Measurements from ENCODE around the gene PDE8A. TPM values are rescaled to one million over a fixed set of nuclear protein-coding genes. Genes with fewer than 3 reads are reported as not detected.

The PDE8A gene
- total and polyA plus RNA-seq, 3 donors from 2014 or later: 27.8 to 67.8 (median 67.3) TPM

DNA sequence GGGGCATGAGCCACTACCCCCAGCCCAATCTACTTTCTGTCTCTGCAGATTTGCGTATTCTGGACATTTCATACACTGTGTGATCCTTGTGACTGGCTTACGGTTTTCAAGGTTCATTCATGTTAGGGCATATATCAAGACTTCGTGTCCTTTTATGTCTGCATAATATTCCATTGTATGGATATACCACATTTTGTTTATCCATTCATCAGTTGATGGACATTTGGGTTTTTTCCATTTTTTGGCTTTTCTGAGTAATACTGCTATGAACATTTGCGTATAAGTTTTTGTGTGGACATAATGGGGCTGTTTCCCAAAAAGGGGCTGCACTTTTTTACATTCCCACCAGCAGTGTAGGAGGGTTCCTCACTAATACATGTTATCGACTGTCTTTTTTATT is 106.6 kb downstream of the PDE8A start:
- no peak for DNase-seq
- H3K27ac ChIP-seq: no peak overlapping the region
- intact Hi-C loops (cut with DNase I; ENCODE audit: low total_unique reads): no loop called here
- H3K4me3 ChIP-seq: no peak overlapping the region
- no peaks in the 10 kb centered on the region for H3K36me3 ChIP-seq (ENCODE audit: low read depth, missing control alignments)
- no peaks in the 10 kb centered on the region for H3K9me3 ChIP-seq
- H3K4me1 ChIP-seq: no peaks in the 10 kb centered on the region
- no peaks in the 10 kb centered on the region for H3K27me3 ChIP-seq
- 78 to 87% methylated on average over 5 of the region's 5 CpGs for WGBS, 2 donors
- TF ChIP-seq, protein P1, sequence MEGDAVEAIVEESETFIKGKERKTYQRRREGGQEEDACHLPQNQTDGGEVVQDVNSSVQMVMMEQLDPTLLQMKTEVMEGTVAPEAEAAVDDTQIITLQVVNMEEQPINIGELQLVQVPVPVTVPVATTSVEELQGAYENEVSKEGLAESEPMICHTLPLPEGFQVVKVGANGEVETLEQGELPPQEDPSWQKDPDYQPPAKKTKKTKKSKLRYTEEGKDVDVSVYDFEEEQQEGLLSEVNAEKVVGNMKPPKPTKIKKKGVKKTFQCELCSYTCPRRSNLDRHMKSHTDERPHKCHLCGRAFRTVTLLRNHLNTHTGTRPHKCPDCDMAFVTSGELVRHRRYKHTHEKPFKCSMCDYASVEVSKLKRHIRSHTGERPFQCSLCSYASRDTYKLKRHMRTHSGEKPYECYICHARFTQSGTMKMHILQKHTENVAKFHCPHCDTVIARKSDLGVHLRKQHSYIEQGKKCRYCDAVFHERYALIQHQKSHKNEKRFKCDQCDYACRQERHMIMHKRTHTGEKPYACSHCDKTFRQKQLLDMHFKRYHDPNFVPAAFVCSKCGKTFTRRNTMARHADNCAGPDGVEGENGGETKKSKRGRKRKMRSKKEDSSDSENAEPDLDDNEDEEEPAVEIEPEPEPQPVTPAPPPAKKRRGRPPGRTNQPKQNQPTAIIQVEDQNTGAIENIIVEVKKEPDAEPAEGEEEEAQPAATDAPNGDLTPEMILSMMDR (IDR thresholded peaks at IDR 0.05): no peak
- no peak for TF ChIP-seq POLR2A (IDR thresholded peaks at IDR 0.05)

DNA sequence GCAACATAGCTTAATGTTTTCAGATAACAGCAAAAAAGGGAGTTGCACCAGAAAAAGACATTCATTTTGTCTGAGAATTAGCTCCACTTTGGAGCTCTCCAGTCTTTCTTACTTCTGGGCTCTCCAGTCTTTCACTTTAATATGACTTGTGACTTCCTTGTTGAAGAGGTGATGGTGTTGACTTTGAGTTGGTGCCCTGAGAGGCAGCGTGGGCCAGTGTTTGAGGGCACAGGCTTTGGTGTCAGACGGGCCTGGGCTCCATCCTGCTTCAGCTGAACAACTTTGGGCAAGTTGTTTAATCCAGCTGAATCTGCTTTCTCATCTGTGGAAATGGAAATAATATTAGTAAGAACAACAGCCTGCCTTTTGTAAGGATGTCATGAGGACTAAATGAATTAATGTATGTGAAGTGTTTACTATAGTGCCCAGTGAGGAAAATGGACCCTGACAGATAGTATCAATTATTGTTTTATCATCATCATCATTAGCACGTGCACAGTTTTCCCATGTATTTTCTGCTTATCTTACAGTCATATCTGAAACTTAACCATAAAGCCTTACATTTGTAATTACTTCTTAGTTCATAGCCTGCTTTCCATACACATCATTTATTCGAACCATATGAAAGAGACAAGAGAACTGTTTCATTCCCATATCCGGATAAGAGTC is 108.4 kb downstream of the PDE8A start:
- H3K4me1 ChIP-seq: no peaks in the 10 kb centered on the region
- 91 to 96% methylated on average over 5 of the region's 5 CpGs for WGBS, 2 donors
- no peaks in the 10 kb centered on the region for H3K9me3 ChIP-seq
- H3K4me3 ChIP-seq: no peak overlapping the region
- no peak for TF ChIP-seq POLR2A (IDR thresholded peaks at IDR 0.05)
- TF ChIP-seq, protein P1 (IDR thresholded peaks at IDR 0.05): no peak
- no peak for DNase-seq
- intact Hi-C loops (cut with DNase I; ENCODE audit: low total_unique reads): no loop called here
- no peaks in the 10 kb centered on the region for H3K36me3 ChIP-seq (ENCODE audit: low read depth, missing control alignments)
- H3K27me3 ChIP-seq: no peaks in the 10 kb centered on the region
- H3K27ac ChIP-seq: no peak overlapping the region

DNA sequence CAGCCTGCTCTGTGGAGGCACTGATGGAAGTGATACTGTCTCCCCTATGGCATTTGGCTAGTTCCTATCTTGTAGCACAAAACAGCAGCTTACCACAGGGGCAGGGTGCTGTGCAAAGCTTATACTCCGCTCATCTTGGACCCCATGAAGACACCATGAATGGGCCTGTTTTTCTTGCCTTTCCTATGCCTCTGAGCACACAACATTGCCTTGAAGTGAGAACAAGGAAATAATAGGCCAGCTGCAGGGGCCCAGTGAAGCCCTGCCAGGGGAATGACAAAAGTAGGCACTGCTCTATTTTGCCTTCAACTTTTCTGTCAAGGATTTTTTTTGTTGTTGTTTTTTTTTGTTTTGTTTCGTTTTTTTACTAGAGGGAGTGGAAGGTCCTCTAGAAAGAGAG is 110.3 kb downstream of the PDE8A start:
- no peaks in the 10 kb centered on the region for H3K9me3 ChIP-seq
- intact Hi-C loops (cut with DNase I; ENCODE audit: low total_unique reads): no loop called here
- TF ChIP-seq, protein P1 (IDR thresholded peaks at IDR 0.05): no peak
- TF ChIP-seq POLR2A (IDR thresholded peaks at IDR 0.05): no peak

DNA sequence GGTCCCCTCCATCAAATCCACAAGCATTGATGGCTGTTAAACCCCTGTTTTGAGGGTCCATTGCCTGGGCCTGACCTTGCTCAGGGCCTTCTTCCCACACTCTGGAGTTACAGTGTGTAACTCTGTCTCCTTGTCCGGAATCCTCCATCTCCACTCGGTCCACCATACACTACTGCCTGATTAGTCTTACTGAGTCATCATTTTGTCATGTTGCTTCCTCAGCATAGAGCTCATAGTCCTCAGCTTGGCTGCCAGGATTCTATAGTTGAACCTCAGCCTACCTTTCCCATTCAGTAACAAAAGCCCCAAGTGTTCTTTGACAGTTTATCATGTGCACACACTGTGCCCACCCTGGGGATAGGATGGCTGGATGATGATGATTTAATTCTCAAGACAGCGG is 113.0 kb downstream of the PDE8A start:
- Histone ChIP-seq H3K4me1 (no peaks in the 10 kb centered on the region), H3K9me3 (no peaks in the 10 kb centered on the region), H3K27me3 (no peaks in the 10 kb centered on the region), H3K36me3 (ENCODE audit: low read depth, missing control alignments) (no peaks in the 10 kb centered on the region), H3K4me3 (no peak overlapping the region), H3K27ac (no peak overlapping the region)
- WGBS, 2 donors: 91 to 97% methylated on average over 3 of the region's 3 CpGs
- intact Hi-C loops (cut with DNase I; ENCODE audit: low total_unique reads): no loop called here
- no peak for DNase-seq
- no peak for TF ChIP-seq POLR2A (IDR thresholded peaks at IDR 0.05)
- TF ChIP-seq, protein P1 (IDR thresholded peaks at IDR 0.05): no peak

More for the DNA sequence above, 110.3 kb downstream of the PDE8A start:
- no peaks in the 10 kb centered on the region for H3K27me3 ChIP-seq
- WGBS, 2 donors: 75 to 93% methylated on average over 2 of the region's 2 CpGs
- H3K4me3 ChIP-seq: no peak overlapping the region
- H3K36me3 ChIP-seq (ENCODE audit: low read depth, missing control alignments): no peaks in the 10 kb centered on the region
- no peaks in the 10 kb centered on the region for H3K4me1 ChIP-seq
- no peak overlapping the region for H3K27ac ChIP-seq
- no peak for DNase-seq

DNA sequence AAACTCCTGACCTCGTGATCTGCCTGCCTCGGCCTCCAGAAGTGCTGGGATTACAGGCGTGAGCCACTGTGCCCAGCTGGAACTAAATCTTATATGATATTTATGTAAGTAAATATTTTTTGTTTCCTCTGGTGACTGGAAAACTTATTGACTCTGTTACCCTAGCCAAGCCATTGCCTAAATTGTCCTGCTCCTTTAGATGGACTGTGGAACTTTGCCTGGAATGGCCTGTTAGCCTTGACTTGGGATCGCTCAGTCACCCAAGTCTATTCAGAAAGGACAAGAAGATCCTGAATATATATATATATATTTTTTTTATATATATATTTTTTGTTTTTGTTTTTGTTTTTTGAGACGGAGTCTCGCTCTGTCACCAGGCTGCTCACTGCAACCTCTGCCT is 113.9 kb downstream of the PDE8A start:
- WGBS, 2 donors: 94 to 95% methylated on average over 6 of the region's 6 CpGs
- no peak for TF ChIP-seq POLR2A (IDR thresholded peaks at IDR 0.05)
- TF ChIP-seq, protein P1 (IDR thresholded peaks at IDR 0.05): no peak
- no peaks in the 10 kb centered on the region for H3K36me3 ChIP-seq (ENCODE audit: low read depth, missing control alignments)

More for the DNA sequence above, 113.9 kb downstream of the PDE8A start:
- DNase-seq: no peak
- Histone ChIP-seq H3K27me3 (no peaks in the 10 kb centered on the region), H3K4me3 (no peak overlapping the region), H3K9me3 (no peaks in the 10 kb centered on the region), H3K27ac (no peak overlapping the region), H3K4me1 (no peaks in the 10 kb centered on the region)
- intact Hi-C loops (cut with DNase I; ENCODE audit: low total_unique reads): no loop called here
